Vagina (tissue), 2 donors: ENCODE measurements around the gene SHLD1. TPM values are rescaled to one million over a fixed set of nuclear protein-coding genes. Genes with fewer than 3 reads are reported as not detected.

ENCODE experiments used
- DNase-seq, 2 donors: peaks; one replicate each; pipeline ENCODE4 v3.0.0-alpha.2; 2017; ENCODE audit errors: extremely low spot score in 2 of 2
- H3K27ac ChIP-seq: fragments of 200-600 bp; sonication (generic); one replicate; pipeline ENCODE4 v1.5.1; 2019
- H3K27me3 ChIP-seq: fragments of 200-600 bp; sonication (generic); one replicate; pipeline ENCODE4 v1.5.1; 2019
- H3K36me3 ChIP-seq, 2 donors: fragments of 200-600 bp; sonication (generic); one replicate each; pipeline ENCODE4 v1.5.1; 2017 to 2019
- H3K4me1 ChIP-seq: fragments of 200-600 bp; sonication (generic); one replicate; pipeline ENCODE4 v1.5.1; 2019
- H3K4me3 ChIP-seq, 2 donors: fragments of 200-600 bp; sonication (generic); 1 replicate in 1 of 2; 2 replicates in 1 of 2; pipeline ENCODE4 v1.5.1; 2016 to 2019
- H3K9me3 ChIP-seq: fragments of 200-600 bp; sonication (generic); one replicate; pipeline ENCODE4 v1.5.1; 2019
- CTCF ChIP-seq, 3 experiments: fragments of 450-650 bp in 2 of 3; fragments of 200-600 bp in 1 of 3; sonication (generic) in 1 of 3; IDR thresholded peaks; one replicate each; pipeline ENCODE4 v1.5.1; 2017 to 2019; ENCODE audit warnings: antibody characterized with exemption in 3 of 3, mild to moderate bottlenecking in 2 of 3, moderate library complexity in 2 of 3
- POLR2A ChIP-seq, 2 donors: fragments of 450-650 bp; IDR thresholded peaks; one replicate each; pipeline ENCODE4 v1.6.1; 2017; ENCODE audit warnings: antibody characterized with exemption in 2 of 2, mild to moderate bottlenecking in 2 of 2, moderate library complexity in 2 of 2
- POLR2AphosphoS5 ChIP-seq, 2 donors: sonication (generic); formaldehyde crosslinking; IDR thresholded peaks; one replicate each; pipeline ENCODE4 v1.9.0; 2017; ENCODE audit warnings: antibody characterized with exemption in 2 of 2, mild to moderate bottlenecking in 2 of 2, low read depth in 1 of 2; ENCODE audit not compliant: insufficient read depth in 1 of 2
- intact Hi-C: fragments of 100-400 bp; cut with DNase I; formaldehyde crosslinking; loops from one replicate; pipeline ENCODE4 v1.15.1; 2023
- total RNA-seq: library from RNA; depleted of rRNA; stranded (reverse); fragments of >200 nt; gene quantifications from one replicate; pipeline ENCODE4 v1.2.3, GENCODE V29; 2016

SHLD1 gene
- total RNA-seq, 1 donor from 2014 or later: 0.98 TPM

GRCh38 chr20:5710551-5710950, 39.6 kb upstream of the SHLD1 start:
- no peak for TF ChIP-seq CTCF (IDR thresholded peaks at IDR 0.05)
- TF ChIP-seq POLR2AphosphoS5 (IDR thresholded peaks at IDR 0.05; ENCODE audit: insufficient read depth in 1 of 2, low read depth in 1 of 2): no peak
- no peak for TF ChIP-seq POLR2A (IDR thresholded peaks at IDR 0.05)
- intact Hi-C loops: no loop called here
- no peaks in the 10 kb centered on the region for H3K9me3 ChIP-seq
- no peaks in the 10 kb centered on the region for H3K27me3 ChIP-seq
- no peaks in the 10 kb centered on the region for H3K4me1 ChIP-seq
- no peak overlapping the region for H3K4me3 ChIP-seq
- no peak overlapping the region for H3K27ac ChIP-seq
- DNase-seq: no peak
- no peaks in the 10 kb centered on the region for H3K36me3 ChIP-seq

DNA sequence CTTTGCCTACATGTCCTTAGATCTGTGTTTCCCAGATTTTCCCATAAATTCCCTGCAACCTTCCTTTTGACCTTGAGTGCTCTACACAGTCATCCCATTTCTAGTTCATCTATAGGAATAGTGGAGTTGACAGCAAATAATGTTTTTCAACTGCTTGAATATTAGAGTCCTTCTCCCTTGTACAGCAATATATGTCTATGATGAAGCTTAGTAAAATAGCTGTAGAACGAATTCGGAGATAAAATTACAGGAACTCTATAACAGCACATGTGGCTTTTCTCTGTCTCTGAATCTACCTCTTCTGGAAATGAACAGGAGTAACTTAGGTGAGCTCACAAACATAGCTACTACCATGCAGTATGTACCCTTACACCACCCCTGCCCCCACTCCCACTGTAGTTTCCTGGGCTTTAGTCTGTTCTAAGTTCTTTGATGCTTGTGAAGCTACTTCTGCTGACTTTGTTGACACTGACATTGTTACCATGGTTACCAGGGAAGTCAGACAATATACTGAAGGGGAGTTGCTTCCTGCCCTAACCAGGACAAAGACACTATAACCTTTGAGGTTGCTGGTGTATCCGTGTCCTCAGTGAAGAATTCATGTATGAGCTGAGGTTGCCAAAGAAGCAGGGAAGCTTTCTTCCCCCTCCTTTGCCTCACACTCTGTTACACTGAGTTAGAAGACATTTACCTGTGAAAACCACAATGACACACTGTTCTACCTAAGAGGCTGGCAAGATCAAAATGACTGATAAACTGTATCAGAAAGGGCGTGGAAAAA, 35.8 kb upstream of the SHLD1 start:
- H3K9me3 ChIP-seq: no peaks in the 10 kb centered on the region
- no peak overlapping the region for H3K4me3 ChIP-seq
- H3K36me3 ChIP-seq: no peaks in the 10 kb centered on the region
- no peak overlapping the region for H3K27ac ChIP-seq
- H3K27me3 ChIP-seq: no peaks in the 10 kb centered on the region
- no peaks in the 10 kb centered on the region for H3K4me1 ChIP-seq
- intact Hi-C loops: no loop called here
- no peak for DNase-seq
- TF ChIP-seq POLR2A (IDR thresholded peaks at IDR 0.05) (no peak), CTCF (IDR thresholded peaks at IDR 0.05) (no peak), POLR2AphosphoS5 (IDR thresholded peaks at IDR 0.05; ENCODE audit: insufficient read depth in 1 of 2, low read depth in 1 of 2) (no peak)

DNA sequence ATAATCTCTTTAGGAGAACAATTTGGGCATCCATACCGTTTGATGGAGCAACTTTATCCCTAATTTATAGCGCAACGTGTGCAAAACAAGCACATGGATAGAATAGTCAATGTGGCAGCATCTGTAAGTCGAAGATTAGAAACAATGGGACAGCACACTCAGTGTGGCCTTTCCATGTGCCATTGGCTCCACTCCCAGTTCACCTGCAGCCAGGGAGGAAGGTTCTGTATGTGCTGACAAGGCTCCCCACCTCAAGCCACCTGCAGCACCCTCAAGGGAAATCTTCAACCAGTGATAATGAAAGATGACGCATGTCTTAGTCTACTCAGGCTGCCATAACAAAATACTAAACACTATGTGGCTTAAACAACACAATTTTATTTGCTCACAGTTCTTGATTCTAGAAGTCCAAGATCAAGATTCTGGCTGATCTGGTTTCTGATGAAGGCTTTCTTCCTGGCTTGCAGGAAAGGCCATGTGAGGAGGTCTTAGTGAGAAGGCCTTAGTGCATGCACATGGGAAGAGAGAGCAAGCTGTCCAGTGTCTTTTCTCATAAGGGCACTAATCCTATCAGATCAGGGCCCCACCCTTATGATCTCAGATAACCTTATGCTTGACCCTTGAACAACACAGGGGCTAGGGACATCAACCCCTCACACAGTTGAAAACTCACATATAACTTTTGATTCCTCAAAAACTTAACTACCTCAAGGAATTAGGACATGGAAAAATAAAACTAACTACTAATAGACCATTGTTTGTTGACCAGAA, 34.9 kb upstream of the SHLD1 start:
- H3K4me3 ChIP-seq: no peak overlapping the region
- no peaks in the 10 kb centered on the region for H3K27me3 ChIP-seq
- H3K4me1 ChIP-seq: no peaks in the 10 kb centered on the region
- H3K36me3 ChIP-seq: no peaks in the 10 kb centered on the region
- TF ChIP-seq POLR2AphosphoS5 (IDR thresholded peaks at IDR 0.05; ENCODE audit: insufficient read depth in 1 of 2, low read depth in 1 of 2): no peak
- no peak for TF ChIP-seq CTCF (IDR thresholded peaks at IDR 0.05)
- H3K27ac ChIP-seq: no peak overlapping the region
- no peaks in the 10 kb centered on the region for H3K9me3 ChIP-seq
- intact Hi-C loops: no loop called here
- DNase-seq: no peak

- no peaks in the 10 kb centered on the region for H3K36me3 ChIP-seq
- no peaks in the 10 kb centered on the region for H3K9me3 ChIP-seq
- intact Hi-C loops: no loop called here
- no peaks in the 10 kb centered on the region for H3K27me3 ChIP-seq
- H3K4me3 ChIP-seq: no peak overlapping the region
- no peak for DNase-seq
- no peak overlapping the region for H3K27ac ChIP-seq
- H3K4me1 ChIP-seq: no peaks in the 10 kb centered on the region
- TF ChIP-seq POLR2AphosphoS5 (IDR thresholded peaks at IDR 0.05; ENCODE audit: insufficient read depth in 1 of 2, low read depth in 1 of 2): no peak
- no peak for TF ChIP-seq CTCF (IDR thresholded peaks at IDR 0.05)
- no peak for TF ChIP-seq POLR2A (IDR thresholded peaks at IDR 0.05)
Observed at GRCh38 chr20:5716953-5717352, 33.2 kb upstream of the SHLD1 start.
